Panc1 (cell line): ENCODE measurements around the gene KCNMB1.

Experiments
- SIN3A ChIP-seq: IDR thresholded peaks from 2 replicates; pipeline ENCODE4 v1.6.1; 2012; ENCODE audit warnings: low read depth, mild to moderate bottlenecking, low read length, moderate library complexity, borderline replicate concordance; ENCODE audit not compliant: insufficient read depth
- TF ChIP-seq, protein P1 (sequence below): fragments of 450-650 bp; IDR thresholded peaks from 2 replicates; pipeline ENCODE4 v1.5.1; 2017; ENCODE audit warnings: mild to moderate bottlenecking

GRCh38 chr5:170430256-170430655 lies 41.1 kb upstream of the KCNMB1 start:
- TF ChIP-seq SIN3A = no peak
- TF ChIP-seq, protein P1, sequence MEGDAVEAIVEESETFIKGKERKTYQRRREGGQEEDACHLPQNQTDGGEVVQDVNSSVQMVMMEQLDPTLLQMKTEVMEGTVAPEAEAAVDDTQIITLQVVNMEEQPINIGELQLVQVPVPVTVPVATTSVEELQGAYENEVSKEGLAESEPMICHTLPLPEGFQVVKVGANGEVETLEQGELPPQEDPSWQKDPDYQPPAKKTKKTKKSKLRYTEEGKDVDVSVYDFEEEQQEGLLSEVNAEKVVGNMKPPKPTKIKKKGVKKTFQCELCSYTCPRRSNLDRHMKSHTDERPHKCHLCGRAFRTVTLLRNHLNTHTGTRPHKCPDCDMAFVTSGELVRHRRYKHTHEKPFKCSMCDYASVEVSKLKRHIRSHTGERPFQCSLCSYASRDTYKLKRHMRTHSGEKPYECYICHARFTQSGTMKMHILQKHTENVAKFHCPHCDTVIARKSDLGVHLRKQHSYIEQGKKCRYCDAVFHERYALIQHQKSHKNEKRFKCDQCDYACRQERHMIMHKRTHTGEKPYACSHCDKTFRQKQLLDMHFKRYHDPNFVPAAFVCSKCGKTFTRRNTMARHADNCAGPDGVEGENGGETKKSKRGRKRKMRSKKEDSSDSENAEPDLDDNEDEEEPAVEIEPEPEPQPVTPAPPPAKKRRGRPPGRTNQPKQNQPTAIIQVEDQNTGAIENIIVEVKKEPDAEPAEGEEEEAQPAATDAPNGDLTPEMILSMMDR = no peak
